Epithelial cell of proximal tubule (primary cell): ENCODE measurements around the gene RBFOX2. TPM values are rescaled to one million over a fixed set of nuclear protein-coding genes. Genes with fewer than 3 reads are reported as not detected.

ENCODE experiments used
- DNase-seq: peaks from one replicate; pipeline ENCODE4 v3.0.0-alpha.2; 2011; ENCODE audit warnings: low read depth
- H3K4me3 ChIP-seq: 2 replicates; pipeline ENCODE4 v1.5.1; 2011; ENCODE audit warnings: low read depth, mild to moderate bottlenecking, low read length
- CTCF ChIP-seq: conservative IDR thresholded peaks from 2 replicates; pipeline ENCODE4 v1.5.1; 2012; ENCODE audit warnings: low read depth, mild to moderate bottlenecking, low read length
- total RNA-seq: library from RNA; depleted of rRNA; stranded (reverse); fragments of >200 nt; gene quantifications from 2 replicates; pipeline ENCODE4 v1.2.3, GENCODE V29; 2015

Gene RBFOX2
- total RNA-seq, 1 donor from 2014 or later: 67.0 TPM

- no peak for TF ChIP-seq CTCF
- no peak overlapping the region for H3K4me3 ChIP-seq
- no peak for DNase-seq
These were observed 301.2 kb downstream of the RBFOX2 start for GRCh38 chr22:35727436-35727835.

- H3K4me3 ChIP-seq: no peak overlapping the region
- TF ChIP-seq CTCF: no peak
- no peak for DNase-seq
These were observed 301.7 kb downstream of the RBFOX2 start for GRCh38 chr22:35726933-35727332.

GRCh38 chr22:35726398-35726797 is 302.2 kb downstream of the RBFOX2 start:
- TF ChIP-seq CTCF: no peak
- no peak for DNase-seq
- no peak overlapping the region for H3K4me3 ChIP-seq

- no peak overlapping the region for H3K4me3 ChIP-seq
- TF ChIP-seq CTCF: no peak
- no peak for DNase-seq
These were observed 303.1 kb downstream of the RBFOX2 start for GRCh38 chr22:35725521-35725920.

GRCh38 chr22:35721960-35722359 is 306.7 kb downstream of the RBFOX2 start:
- no peak for DNase-seq
- H3K4me3 ChIP-seq: no peak overlapping the region
- no peak for TF ChIP-seq CTCF

- no peak for DNase-seq
- TF ChIP-seq CTCF: no peak
- H3K4me3 ChIP-seq: no peak overlapping the region
These were observed 309.3 kb downstream of the RBFOX2 start for GRCh38 chr22:35719212-35719875.

GRCh38 chr22:35717572-35717971 is 311.1 kb downstream of the RBFOX2 start, which contains the start of gene APOL5:
Gene APOL5 (plus strand): TSS chr22:35717872. CDS start chr22:35717872, 0 bp downstream.
- no peak within 1 kb of the TSS for H3K4me3 ChIP-seq
- no peak for TF ChIP-seq CTCF
- DNase-seq: no peak
